HS-5 (cell line): ENCODE measurements around the gene ARHGAP8.
"Not testable (repeated sequence)": the region's sequence is repeated elsewhere in the genome, so short reads cannot be mapped to it uniquely, and the experiment has no call there.

Experiments
- DNase-seq: peaks from one replicate; pipeline ENCODE4 v3.0.0-alpha.2; 2012; ENCODE audit warnings: low read depth

Gene ARHGAP8

DNA sequence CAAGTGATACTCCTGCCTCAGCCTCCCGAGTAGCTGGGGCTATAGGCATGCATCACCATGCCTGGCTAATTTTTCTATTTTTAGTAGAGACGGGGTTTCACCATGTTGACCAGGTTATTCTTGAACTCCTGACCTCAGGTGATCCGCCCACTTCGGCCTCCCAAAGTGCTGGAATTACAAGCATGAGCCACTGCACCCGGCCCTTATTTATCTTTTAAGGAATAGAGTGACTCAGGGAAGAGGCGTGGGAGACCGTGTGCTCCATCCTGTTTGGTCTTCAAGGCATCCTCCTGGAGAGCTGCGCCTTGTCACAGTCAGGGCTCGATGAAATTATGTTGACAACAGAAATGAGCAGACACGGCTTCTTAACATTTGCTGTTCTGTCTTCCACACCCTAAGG, 12.7 kb upstream of the ARHGAP8 start:
- not testable (repeated sequence) for DNase-seq

DNA sequence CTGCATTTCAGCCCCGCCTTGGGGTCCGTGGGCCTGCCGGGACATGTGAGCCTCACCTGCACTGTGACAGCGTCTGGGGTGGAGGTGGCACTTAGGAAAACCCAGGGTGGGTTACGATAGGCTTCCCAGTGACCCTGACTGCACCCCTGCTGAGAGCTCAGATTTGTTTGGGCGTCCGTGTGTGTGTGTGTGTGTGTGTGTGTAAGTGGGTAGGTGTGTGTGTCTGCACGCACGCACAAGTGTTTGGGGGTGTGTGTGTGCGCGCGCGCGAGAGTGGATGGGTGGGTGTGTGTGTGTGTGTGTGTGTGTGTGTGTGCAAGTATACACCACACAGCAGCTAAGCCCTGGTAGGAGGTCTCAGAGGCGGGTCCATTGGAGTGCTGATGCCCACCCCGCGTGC, 12.1 kb upstream of the ARHGAP8 start:
- DNase-seq, result no peak

GRCh38 chr22:44741929-44742328, 10.4 kb upstream of the ARHGAP8 start:
- no peak for DNase-seq

DNA sequence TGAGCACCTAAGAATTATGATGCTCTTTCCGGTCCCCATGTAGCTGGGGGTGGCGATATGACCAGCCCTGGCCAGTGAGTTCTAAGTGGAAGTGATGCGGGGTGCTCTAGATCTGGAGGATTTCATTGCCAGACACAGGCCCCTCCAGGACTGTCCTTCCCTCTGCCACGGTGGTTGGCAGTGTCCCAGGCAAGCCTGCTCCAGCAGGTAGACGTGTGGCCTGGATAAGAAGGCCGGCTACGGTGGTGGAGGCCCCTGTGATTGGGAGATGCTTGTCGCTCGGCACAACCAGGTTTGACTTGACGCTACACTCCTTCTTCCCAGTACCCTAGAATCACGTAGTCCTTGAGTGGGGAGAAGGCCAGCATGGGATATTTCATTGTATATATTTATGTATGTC, 9.1 kb upstream of the ARHGAP8 start:
- DNase-seq, result no peak

DNA sequence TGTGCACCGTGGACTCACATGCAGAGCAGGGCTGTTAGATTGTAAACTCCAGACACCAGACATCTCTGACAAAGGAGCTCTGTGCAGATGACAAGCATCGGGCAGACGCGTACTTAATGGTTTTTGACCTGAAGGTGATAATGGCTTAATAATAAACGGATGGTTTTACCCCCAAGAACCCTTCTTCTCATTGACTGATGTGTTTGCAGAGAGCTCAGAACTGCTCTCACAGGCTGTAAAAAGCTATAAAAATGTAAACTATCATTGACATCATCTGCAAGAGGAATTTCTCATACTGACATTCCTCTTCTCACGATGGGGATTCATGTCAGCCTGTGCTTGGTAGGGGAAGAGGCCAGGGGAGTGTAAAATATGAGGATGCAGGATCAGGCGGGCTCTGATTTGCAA, 8.6 kb upstream of the ARHGAP8 start:
- no peak for DNase-seq

DNA sequence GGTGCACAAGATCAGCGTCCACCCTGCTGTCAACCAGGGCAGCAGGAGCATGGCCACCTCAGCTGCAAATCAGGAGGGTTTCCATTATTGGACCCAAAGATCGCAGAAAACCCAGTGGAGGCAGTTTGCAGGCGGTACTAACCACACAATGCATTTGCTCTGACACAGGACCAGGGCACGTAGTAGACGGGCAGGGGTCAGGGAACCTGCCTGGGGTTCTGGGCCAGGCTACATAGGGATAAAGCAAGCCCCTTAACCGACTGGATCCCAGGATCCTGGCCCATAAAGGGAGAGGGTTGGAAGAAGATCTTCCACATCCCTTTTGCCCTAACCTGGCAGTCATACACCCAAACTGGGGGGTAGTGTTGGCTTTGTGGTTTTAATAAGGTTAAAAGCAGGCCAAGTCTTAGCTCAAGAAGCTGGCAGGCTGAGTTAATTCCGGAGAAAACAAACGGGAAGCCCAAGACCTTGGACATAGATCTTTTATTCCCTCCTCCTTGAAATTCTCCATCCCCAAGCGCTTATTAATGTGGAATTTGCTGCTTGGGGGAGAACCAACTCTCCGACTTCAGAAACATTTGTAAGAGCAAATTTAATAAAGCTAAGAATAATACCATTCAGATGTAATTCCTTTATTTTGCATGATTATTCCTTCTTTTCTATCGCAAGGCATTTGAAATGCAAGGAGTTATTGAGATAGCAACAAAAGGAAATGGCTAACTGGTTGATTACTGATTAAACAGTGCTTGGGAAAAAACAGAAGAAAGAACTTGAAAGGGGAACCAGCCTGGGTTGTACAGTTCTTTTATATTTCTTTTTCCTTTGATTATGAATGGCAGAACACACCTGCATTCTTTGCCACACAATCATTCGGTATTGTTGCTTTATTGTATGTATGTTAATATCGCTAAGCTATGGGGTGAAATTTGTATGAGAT, 6.3 kb upstream of the ARHGAP8 start:
- no peak for DNase-seq

GRCh38 chr22:44747784-44748127, 4.6 kb upstream of the ARHGAP8 start:
- DNase-seq, result not testable (repeated sequence)

DNA sequence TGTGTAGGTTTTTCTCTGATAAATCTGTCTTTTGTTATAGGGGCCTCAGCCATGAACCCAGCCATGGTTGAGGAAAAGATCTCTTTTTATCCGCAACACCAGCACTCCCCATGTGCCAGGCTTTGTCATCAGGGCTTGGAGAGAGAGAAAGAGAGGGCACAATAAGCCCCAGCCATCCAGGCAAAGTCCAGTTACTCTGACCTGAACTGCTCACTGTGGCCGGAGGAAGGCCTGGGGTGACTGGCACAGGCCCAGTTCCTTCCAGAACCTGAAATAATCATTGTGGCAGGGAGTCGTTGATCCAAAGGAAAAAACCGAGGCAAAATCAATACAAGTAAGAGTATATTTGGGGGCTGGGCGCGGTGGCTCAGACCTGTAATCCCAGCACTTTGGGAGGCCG, 3.9 kb upstream of the ARHGAP8 start:
- DNase-seq, result no peak

DNA sequence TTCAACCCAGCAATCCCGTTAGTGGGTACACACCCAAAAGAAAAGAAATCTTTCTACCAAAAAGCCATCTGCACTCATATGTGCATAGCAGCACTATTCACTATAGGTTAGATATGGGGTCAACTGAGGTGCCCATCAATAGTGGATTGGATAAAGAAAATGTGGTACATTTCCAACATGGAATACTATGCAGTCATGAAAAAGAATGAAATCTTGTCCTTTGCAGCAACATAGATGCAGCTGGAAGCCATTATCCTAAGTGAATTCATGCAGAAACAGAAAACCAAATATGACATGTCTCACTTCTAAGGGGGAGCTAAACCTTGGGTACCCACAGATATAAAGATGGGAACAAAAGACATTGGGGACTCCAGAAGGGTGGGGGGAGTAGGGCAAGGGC, 1.9 kb upstream of the ARHGAP8 start:
- DNase-seq, result no peak

DNA sequence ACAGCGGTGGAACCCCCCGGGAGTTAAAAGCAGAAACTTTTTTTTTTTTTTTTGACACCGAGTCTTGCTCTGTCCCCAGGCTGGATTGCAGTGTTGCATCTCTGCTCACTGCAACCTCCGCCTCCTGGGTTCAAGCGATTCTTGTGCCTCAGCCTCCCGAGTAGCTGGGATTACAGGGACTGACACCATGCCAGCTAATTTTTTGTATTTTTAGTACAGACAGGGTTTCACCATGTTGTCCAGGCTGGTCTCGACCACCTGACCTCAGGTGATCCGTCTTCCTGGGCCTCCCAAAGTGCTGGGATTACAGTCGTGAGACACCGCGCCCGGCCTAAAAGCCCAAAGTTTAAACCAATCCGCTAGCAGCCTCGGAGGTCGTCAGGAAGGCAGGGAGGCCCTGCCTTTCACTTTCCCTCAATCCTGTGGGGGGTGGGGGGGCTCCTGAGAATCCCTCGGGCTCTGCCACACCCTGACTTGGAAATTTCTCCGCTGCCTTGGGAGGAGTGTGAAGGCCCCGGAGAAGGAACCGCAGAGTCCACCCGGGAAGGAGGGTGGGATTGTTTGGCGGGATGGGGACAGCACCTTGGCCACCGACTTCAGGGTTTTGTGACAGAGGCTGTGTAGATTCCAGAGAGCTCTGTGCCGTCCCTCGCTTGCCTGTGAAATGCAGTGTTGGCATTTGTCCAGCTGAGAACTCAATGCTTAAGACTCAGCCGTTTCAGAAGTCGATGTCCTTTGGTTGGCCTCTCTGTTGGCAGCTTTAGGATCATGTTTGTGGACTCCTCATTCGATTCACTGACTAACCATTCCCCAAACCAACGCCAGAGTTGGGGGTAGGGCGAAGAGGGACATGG, 1.0 kb downstream of the ARHGAP8 start:
- DNase-seq, result no peak

GRCh38 chr22:44754998-44755397, 2.6 kb downstream of the ARHGAP8 start:
- DNase-seq, result no peak

DNA sequence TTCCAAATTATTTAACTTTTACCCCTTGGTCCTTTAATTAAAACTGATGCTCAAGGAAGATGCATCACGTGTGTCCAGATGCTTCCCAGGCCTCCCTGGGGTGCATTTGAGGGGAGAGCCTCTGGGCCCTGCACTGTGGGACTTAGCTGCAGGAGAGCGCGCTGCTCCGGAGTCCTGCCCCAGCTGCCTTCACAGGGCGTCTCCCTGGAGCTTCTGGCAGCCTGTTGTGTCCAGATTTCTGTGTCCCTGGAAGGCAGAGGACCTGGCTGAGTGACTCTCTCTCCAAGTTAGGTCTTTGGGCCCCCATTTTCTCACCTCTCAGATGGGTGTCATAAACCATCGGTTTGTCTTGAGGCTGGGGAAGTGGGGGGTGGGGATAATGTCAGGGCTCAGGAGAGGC, 3.0 kb downstream of the ARHGAP8 start:
- no peak for DNase-seq

DNA sequence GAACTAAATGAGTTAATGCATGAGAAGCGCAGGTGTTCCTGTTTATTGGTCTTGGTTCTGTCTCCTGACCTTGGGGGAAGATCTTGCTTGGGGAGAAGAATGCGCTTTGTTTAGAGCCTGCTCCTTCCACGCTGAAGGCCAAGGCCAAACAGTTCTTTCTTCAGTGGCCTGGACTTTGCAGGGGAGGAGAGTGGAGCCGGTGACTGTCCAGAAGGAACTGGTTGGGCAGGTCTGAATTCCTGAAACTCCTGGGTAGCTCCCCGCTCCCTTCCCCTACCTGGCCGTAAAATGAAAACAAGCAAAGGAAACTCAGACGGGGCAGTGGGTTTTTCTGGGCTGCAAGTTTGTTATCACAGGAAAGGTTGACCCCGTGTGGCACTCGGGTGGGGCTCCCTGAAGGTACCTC, 3.6 kb downstream of the ARHGAP8 start:
- DNase-seq, result no peak

DNA sequence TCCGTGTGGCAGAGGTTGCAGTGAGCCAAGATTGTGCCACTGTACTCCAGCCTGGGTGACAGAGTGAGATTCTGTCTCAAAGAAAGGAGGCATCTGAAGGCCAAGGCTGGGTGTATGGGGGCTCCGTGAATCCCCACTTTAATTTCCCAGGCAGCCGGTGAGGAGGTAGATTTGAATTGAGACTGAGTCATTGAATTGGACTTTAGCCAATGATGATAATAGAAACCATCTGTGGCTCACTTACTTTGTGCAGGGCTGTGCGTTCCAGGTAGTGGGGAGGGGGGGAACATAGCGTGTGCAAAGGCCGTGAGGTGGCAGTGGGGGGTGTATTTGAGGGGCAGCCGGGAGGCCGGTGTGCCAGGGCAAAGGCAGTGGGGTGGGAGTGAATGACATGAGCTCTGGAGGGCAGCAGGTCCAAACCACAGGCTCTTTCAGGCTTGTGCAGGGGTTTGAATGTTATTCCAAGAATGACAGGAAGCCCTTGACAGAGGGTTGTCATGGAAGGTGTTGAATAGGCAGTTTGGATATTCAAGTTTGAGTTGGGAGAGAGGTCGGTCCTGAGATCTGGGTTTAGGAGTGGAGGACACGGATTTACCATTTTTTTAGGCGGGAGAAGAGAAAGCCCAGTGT, 6.1 kb downstream of the ARHGAP8 start:
- peak; percentile 32 for DNase-seq

DNA sequence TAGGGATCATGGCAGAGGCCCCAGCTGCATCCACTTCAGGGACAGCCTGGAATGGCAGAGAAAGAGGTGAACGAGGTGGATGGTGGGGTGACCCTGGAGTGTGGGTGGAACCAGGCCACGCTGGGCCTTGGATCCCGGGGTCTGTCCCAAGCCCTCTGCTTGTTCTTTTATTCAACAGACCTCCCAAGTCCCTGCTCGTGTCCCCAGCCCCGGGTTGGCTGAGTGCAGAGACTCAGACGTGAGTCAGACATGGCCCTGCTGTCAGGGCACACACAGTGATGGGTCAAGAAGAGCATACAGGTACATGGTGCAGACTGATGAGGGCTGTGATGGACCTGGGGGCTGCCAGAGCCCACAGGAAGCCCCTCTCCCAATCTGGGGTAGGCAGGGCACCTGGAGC, 6.6 kb downstream of the ARHGAP8 start:
- no peak for DNase-seq

DNA sequence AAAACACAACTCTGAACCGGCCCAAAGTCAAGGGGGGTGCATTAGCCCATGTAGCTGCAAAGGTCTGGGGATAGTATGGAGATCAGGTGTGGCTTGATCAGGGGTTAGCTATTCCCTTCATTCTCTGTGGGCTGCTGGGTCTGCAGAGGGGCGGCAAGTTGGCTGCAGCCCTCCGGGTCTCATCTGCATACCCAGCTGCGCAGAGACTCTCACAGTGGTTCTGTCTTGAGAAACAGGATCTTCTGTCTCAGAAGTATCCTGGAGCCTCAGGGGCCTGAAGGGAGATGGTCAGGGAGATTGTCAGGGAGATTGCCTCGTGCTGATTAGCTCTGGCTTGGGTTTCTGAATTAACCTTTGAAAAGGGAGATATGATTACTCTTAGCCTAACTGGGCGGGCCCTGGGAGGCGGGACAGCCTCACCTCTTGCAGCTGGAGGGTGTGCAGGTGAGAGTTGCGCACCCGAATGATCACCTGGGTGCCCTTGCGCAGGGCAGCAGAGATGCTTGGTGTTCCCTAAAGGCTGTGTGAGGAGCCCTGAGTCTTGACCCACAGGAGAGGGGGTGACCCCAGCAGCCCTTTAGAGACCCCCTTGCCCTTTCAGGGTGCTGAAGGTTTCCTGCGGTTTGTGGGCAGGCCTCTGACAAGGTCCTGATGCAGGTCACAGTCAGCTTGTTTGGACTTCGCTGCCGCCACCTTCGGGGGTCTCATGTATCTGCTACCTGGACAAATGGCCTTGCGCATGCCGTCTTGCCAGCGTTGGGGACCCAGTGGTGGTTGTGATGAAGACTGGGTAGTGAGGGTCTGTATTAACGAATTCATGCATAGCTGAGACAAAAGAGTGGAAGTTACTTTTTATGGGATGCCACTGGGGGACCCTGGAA, 7.3 kb downstream of the ARHGAP8 start:
- DNase-seq, result no peak

DNA sequence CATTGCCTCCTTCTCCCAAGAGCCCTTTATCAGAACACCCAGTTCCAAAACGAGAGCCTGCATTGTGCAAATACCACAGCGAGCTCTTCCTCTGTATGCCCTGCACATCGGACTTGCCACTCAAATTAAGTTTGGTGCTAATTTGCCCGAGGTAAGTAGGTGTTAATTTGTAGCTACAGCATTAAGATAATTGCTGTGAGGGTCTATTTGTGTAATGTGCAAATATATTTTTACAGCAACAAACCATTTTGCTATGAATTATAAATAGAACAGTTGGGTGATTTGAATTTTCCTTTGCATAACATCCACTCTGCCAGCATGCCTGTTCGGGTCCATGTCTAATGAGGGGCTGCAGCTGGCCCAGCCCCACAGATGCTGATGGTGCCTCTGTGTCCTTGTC, 8.1 kb downstream of the ARHGAP8 start:
- no peak for DNase-seq

DNA sequence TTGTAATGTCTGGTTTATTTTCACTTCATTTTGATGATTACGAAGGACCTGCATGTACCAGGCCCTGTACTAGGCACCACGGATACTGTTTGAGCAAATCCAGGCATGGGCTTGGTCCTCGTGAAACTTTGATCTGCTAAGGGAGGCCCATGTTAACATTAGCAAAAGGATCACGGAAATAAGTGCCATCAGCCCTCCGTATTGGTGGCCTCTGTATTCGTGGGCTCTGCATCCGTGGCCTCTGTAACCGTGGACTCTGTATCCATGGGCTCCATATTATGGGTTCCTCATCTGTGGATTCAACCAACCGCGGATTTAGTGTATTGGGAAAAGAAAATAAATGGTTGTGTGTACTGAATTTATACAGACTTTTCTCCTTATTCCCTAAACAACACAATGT, 8.7 kb downstream of the ARHGAP8 start:
- no peak for DNase-seq

GRCh38 chr22:44764373-44764772, 12.0 kb downstream of the ARHGAP8 start:
- DNase-seq, result no peak

- no peak for DNase-seq
Observed at GRCh38 chr22:44764974-44765373, 12.6 kb downstream of the ARHGAP8 start.

GRCh38 chr22:44765571-44766285, 13.4 kb downstream of the ARHGAP8 start:
- DNase-seq, result no peak
